Gastrocnemius medialis (tissue), 4 donors: Measurements from ENCODE around the gene RSU1. TPM values are rescaled to one million over a fixed set of nuclear protein-coding genes. Genes with fewer than 3 reads are reported as not detected.

ENCODE experiments used
- ATAC-seq, 2 donors: fragments of 150-250 bp; one replicate each; pipeline ENCODE4 v1.9.1; 2016
- DNase-seq, 2 donors: peaks; one replicate each; pipeline ENCODE4 v3.0.0-alpha.2; 2019
- H3K27ac ChIP-seq, 4 donors: fragments of 200-600 bp; sonication (generic); 1 replicate in 1 of 4; 2 replicates in 3 of 4; pipeline ENCODE4 v1.5.1; 2016 to 2018; ENCODE audit warnings: mild to moderate bottlenecking in 2 of 4, moderate library complexity in 1 of 4
- H3K27me3 ChIP-seq, 3 donors: fragments of 200-600 bp; sonication (generic) in 2 of 3; 1 replicate in 1 of 3; 2 replicates in 2 of 3; pipeline versions ENCODE4 v1.5.1 to v1.6.0; 2016 to 2019; ENCODE audit warnings: mild to moderate bottlenecking in 1 of 3, moderate library complexity in 1 of 3
- H3K36me3 ChIP-seq, 2 donors: fragments of 200-600 bp; sonication (generic) in 1 of 2; one replicate each; pipeline ENCODE4 v1.5.1; 2017 to 2018
- H3K4me1 ChIP-seq, 2 donors: fragments of 200-600 bp; sonication (generic) in 1 of 2; one replicate each; pipeline ENCODE4 v1.5.1; 2016 to 2017; ENCODE audit warnings: mild to moderate bottlenecking in 2 of 2
- H3K4me3 ChIP-seq, 4 donors: fragments of 200-600 bp; sonication (generic) in 3 of 4; 1 replicate in 1 of 4; 2 replicates in 3 of 4; pipeline ENCODE4 v1.5.1; 2016 to 2019; ENCODE audit warnings: mild to moderate bottlenecking in 2 of 4
- H3K9me3 ChIP-seq, 3 donors: fragments of 200-600 bp; sonication (generic) in 2 of 3; 1 replicate in 1 of 3; 2 replicates in 2 of 3; pipeline ENCODE4 v1.5.1; 2016 to 2019
- POLR2A ChIP-seq, 2 donors: fragments of 450-650 bp; IDR thresholded peaks; one replicate each; pipeline ENCODE4 v1.6.1; 2017; ENCODE audit warnings: antibody characterized with exemption in 2 of 2, mild to moderate bottlenecking in 2 of 2, moderate library complexity in 2 of 2
- in situ Hi-C, 4 donors: fragments of 200-750 bp; cut with MboI; loops; one replicate each; pipeline versions ENCODE4 v1.15.0 to v1.8.0; 2017; ENCODE audit warnings: low sequenced_read_pairs in 4 of 4
- intact Hi-C: fragments of 100-400 bp; cut with DNase I; formaldehyde crosslinking; loops from one replicate; pipeline ENCODE4 v1.15.1; 2023; ENCODE audit warnings: low total_unique reads
- total RNA-seq, 4 donors: library from RNA; depleted of rRNA; stranded (reverse); fragments of >200 nt; gene quantifications; one replicate each; pipeline versions ENCODE4 v1.1.0 to v1.2.3, GENCODE V29; 2016
- TF ChIP-seq, protein P1 (sequence below), 5 experiments: fragments of 450-650 bp in 3 of 5; fragments of 200-600 bp in 2 of 5; sonication (generic) in 2 of 5; IDR thresholded peaks in 4 of 5; conservative IDR thresholded peaks in 1 of 5; 1 replicate in 4 of 5; 2 replicates in 1 of 5; pipeline ENCODE4 v1.5.1; 2016 to 2019; ENCODE audit warnings: antibody characterized with exemption in 5 of 5, mild to moderate bottlenecking in 3 of 5, moderate library complexity in 3 of 5

RSU1 gene
- total RNA-seq, 4 donors from 2014 or later: 24.2 to 32.8 (median 26.1) TPM

DNA sequence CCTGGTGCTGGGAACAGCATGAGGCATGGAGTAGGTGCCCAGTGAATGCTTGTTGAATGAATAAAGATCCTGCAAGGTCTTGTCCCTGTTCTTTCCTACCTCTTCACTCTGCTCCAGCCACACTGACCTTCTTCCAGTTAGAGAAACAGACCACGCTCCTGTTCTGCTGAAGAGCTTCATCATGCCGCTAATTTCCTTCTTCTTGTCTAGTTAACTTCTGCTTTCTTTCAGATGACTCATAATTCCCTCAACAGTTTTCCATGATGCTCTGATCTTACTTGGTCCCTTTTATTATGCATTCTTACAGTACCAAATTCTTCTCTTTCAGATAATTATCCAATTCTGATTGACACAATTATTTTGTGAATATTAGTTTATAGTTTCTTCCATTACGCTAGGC is 236.0 kb downstream of the RSU1 start:
- H3K4me3 ChIP-seq: no peak overlapping the region
- TF ChIP-seq, protein P1, sequence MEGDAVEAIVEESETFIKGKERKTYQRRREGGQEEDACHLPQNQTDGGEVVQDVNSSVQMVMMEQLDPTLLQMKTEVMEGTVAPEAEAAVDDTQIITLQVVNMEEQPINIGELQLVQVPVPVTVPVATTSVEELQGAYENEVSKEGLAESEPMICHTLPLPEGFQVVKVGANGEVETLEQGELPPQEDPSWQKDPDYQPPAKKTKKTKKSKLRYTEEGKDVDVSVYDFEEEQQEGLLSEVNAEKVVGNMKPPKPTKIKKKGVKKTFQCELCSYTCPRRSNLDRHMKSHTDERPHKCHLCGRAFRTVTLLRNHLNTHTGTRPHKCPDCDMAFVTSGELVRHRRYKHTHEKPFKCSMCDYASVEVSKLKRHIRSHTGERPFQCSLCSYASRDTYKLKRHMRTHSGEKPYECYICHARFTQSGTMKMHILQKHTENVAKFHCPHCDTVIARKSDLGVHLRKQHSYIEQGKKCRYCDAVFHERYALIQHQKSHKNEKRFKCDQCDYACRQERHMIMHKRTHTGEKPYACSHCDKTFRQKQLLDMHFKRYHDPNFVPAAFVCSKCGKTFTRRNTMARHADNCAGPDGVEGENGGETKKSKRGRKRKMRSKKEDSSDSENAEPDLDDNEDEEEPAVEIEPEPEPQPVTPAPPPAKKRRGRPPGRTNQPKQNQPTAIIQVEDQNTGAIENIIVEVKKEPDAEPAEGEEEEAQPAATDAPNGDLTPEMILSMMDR (IDR thresholded peaks at IDR 0.05 in 4 of 5, conservative IDR thresholded peaks at IDR 0.05 in 1 of 5): no peak
- no peak for TF ChIP-seq POLR2A (IDR thresholded peaks at IDR 0.05)
- H3K36me3 ChIP-seq: no peaks in the 10 kb centered on the region
- ATAC-seq (no peak), DNase-seq (no peak)
- peaks cover 0 to 3% of the 10 kb centered on the region in 2 donors for H3K4me1 ChIP-seq
- no peaks in the 10 kb centered on the region for H3K9me3 ChIP-seq
- no peaks in the 10 kb centered on the region for H3K27me3 ChIP-seq
- H3K27ac ChIP-seq: no peak overlapping the region
- in situ Hi-C loops (no loop called here), intact Hi-C loops (no loop called here)

DNA sequence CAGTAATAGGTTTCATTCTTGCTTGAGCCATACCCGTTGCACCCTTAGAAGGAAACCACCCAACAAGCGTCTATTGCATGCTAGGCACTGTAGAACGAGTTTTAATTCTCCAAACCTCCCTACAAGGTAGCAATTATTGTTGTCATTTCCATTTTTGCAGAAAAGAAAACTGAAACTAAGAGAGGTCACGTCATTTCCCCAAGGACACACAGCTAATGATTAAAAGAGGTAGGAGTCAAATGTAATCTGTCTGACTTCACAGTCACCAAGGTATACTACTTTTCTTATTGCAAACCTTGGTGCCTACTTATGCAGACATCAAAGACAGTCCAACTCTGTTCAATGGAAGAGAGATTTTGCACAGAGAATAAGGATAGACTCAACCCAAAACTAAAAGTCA is 246.5 kb downstream of the RSU1 start:
- in situ Hi-C loops: no loop called here
- Histone ChIP-seq H3K9me3 (no peaks in the 10 kb centered on the region), H3K27me3 (no peaks in the 10 kb centered on the region), H3K4me1 (no peaks in the 10 kb centered on the region), H3K36me3 (no peaks in the 10 kb centered on the region), H3K4me3 (no peak overlapping the region), H3K27ac (no peak overlapping the region)
- DNase-seq: no peak
- ATAC-seq: no peak
- TF ChIP-seq, protein P1 (IDR thresholded peaks at IDR 0.05 in 4 of 5, conservative IDR thresholded peaks at IDR 0.05 in 1 of 5): no peak
- no peak for TF ChIP-seq POLR2A (IDR thresholded peaks at IDR 0.05)
- intact Hi-C loops: no loop called here

DNA sequence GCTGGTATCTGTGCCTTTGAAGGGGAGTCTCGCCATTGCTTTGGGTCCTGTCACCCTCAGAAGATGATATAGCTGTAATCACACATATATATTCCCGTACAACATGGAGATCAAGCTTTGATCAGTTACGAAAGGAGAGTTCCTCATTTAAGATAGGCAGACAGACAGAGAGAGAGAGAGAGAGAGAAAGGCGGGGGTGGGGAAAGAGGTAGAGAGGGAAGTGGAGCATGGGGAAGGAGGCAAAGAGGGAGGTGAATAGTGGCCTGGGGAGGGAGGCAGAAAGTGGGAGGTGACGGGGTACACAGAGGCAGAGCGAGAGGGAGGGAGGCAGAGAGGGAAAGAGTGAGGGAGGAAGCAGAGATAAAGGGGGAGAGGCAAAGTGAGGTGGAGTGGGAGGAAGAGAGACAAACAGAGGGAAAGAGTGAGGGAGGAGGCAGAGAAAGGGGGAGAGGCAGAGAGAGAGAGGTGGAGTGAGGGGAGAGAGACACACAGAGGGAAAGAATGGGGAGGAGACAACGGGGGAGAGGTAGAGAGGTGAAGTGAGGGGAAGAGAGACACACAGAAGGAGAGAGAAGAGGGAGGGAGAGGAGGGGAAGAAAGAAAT is 250.9 kb downstream of the RSU1 start:
- no peaks in the 10 kb centered on the region for H3K9me3 ChIP-seq
- H3K4me3 ChIP-seq: no peak overlapping the region
- TF ChIP-seq, protein P1 (IDR thresholded peaks at IDR 0.05 in 4 of 5, conservative IDR thresholded peaks at IDR 0.05 in 1 of 5): no peak
- no peak for TF ChIP-seq POLR2A (IDR thresholded peaks at IDR 0.05)
- no peak overlapping the region for H3K27ac ChIP-seq
- DNase-seq (no peak), ATAC-seq (no peak)
- no peaks in the 10 kb centered on the region for H3K36me3 ChIP-seq
- intact Hi-C loops: no loop called here
- in situ Hi-C loops: no loop called here
- no peaks in the 10 kb centered on the region for H3K27me3 ChIP-seq
- no peaks in the 10 kb centered on the region for H3K4me1 ChIP-seq

GRCh38 chr10:16565604-16566003 is 251.6 kb downstream of the RSU1 start:
- TF ChIP-seq POLR2A (IDR thresholded peaks at IDR 0.05): no peak
- TF ChIP-seq, protein P1 (IDR thresholded peaks at IDR 0.05 in 4 of 5, conservative IDR thresholded peaks at IDR 0.05 in 1 of 5): no peak
- Histone ChIP-seq H3K4me3 (no peak overlapping the region), H3K27ac (no peak overlapping the region), H3K4me1 (no peaks in the 10 kb centered on the region), H3K27me3 (no peaks in the 10 kb centered on the region), H3K9me3 (no peaks in the 10 kb centered on the region), H3K36me3 (no peaks in the 10 kb centered on the region)
- in situ Hi-C loops (no loop called here), intact Hi-C loops (no loop called here)
- no peak for ATAC-seq
- DNase-seq: no peak

DNA sequence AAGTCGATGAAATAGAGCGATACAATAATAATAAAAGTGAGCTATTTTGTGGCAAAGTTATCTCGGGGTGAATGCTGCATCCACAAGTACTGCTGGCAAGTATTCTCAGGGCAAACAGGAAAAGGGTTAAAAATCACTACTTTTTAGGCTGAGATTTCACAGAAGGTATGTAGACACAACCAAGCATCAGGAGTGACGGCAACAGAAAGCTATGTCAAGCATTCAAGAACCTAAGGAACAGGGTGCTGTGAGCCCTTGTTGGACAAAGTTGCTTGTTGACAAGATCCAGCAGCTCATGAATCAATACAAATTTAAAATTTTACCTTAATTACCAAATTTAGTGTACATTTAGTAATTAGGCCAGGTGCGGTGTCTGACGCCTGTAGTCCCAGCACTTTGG is 254.3 kb downstream of the RSU1 start:
- Histone ChIP-seq H3K27ac (no peak overlapping the region), H3K36me3 (no peaks in the 10 kb centered on the region), H3K4me3 (no peak overlapping the region), H3K27me3 (no peaks in the 10 kb centered on the region), H3K9me3 (no peaks in the 10 kb centered on the region), H3K4me1 (no peaks in the 10 kb centered on the region)
- DNase-seq (no peak), ATAC-seq (no peak)
- TF ChIP-seq POLR2A (IDR thresholded peaks at IDR 0.05): no peak
- TF ChIP-seq, protein P1 (IDR thresholded peaks at IDR 0.05 in 4 of 5, conservative IDR thresholded peaks at IDR 0.05 in 1 of 5): no peak
- in situ Hi-C loops: no loop called here
- intact Hi-C loops: no loop called here
